NK-92 treated with Interleukin-12 subunit alpha and Interleukin-12 subunit beta, amount 100 ng/mL, for 24 hours (cell line): Measurements from ENCODE around the gene FBN1.

Source experiments
- DNase-seq: peaks from one replicate; lab custom pipeline; 2025; lab: John Stamatoyannopoulos, UW

FBN1 gene

DNA sequence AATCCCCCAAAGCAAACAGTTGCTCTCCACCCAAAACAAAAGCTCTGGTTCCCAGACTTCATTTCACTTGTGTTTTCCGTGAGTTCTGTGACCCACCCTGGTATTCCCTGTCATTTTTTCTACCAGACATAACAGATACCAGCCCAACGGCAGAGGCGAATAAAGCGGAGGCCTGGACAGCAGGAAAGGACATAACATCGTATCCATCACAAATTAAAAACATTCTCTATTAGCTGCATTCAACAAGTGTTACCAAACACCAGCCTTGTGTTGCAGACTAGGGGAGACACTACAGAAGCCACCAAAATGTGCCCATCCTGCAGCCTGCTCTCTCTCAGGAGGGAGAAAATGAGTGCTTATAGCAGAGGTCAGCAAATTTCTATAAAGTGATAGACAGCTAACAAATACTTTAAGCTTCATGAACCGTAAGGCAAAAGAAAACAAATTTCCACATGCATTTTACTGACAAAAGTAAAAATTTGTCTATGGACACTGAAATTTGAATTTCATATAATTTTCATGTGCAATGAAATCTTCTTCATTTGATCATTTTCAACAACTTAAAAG is 7.1 kb upstream of the FBN1 start:
- DNase-seq = no peak

GRCh38 chr15:48650931-48651330 is 5.4 kb upstream of the FBN1 start:
- no peak for DNase-seq

GRCh38 chr15:48647962-48648361 is 2.5 kb upstream of the FBN1 start:
- DNase-seq = no peak

DNA sequence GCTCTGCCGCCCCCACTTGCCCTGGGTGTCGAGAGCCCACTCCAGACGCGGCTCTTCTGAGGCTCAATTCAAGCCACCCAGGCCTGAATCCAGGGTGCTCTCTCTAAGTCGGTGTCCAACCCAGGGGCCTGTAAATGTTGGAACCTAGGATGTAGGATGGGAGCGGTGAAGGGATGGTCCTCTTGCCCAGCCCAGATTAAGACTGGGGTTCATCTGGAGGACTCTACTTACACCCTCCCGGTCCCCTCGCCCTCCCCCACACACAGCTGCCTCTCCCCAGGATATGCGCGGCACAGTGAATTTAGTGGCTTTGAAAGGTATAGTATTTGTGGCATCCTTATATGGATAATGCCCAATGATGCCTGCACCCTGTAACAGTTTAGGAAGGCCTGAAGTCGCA is 822 bp upstream of the FBN1 start:
- DNase-seq = no peak

DNA sequence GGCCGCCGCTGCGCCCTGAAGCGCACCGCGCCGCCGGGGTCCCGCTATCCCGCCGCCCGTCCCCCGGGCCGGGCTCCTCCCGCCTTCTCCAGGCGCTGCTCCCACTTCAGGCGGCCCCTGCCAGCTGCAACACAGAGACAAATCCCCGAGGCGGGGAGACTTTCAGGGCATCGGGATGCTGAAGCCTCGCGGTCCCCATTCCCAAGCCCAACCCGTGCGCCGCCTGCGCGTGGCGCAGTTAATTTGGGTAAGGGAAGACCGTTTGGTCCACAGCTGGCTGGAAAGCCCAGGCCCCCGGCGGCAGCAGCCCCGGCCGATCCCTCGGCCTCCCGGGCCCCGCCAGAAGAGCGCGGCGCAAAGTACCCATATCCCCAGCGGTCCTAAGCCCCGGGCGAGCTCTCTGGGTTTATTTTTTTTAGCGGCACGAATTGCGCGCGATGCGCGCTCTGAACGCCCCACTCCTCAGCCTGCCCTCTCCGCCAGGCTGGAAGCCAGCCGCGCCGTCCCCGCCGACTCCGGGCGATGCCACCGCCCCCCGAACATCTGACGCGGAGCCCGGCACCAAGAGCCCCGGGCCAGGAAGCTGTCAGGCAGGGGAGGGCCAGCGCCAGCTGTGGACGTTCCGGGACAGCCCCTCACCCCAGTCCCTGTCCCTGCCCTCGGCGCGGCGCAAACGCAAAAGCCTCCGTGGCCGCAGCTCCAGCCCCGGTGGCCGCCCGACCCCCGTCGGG is 517 bp downstream of the FBN1 start:
- no peak for DNase-seq

- DNase-seq = no peak
These were observed 1.1 kb downstream of the FBN1 start for GRCh38 chr15:48644467-48644826.

GRCh38 chr15:48643776-48644466 is 1.6 kb downstream of the FBN1 start:
- no peak for DNase-seq

GRCh38 chr15:48643206-48643605 is 2.3 kb downstream of the FBN1 start:
- no peak for DNase-seq

GRCh38 chr15:48642795-48643194 is 2.7 kb downstream of the FBN1 start:
- no peak for DNase-seq

- DNase-seq = no peak
These were observed 4.1 kb downstream of the FBN1 start for GRCh38 chr15:48641416-48641815.

DNA sequence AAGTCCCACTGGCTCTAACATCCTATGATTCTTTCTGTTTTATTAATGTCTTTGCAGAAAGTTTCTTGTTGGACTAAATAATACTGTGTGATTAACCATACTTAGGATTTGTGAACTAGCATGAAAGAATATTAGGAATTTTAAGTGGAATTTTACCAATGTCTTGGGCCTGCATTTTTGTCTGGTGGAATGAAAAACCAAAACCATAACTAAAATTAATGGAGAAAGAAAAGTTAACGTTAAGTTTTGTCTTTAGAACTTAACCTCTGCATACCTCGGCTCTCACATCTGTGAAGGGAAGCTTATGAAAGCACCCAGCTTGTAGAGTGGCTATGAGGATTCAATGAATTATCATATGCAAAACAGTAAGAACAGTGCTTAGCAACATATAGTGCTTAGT is 6.5 kb downstream of the FBN1 start:
- DNase-seq = no peak

DNA sequence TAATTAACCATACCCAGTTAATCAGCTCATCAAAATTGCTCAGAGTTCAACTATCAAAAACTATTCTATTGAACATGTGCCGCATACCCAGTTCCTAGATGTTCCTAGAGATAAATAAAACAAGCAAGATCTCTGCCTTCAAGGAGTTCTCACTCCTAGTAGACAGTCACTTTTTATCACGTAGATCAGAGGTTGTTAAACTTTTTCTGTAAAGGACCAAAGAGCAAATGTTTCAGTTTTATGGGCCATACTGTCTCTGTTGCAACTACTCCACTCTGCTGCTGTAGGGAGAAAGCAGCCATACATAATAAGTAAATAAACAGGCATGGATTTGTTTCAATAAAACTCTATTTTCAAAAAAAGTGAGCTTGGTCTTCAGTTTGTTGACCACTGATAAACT is 7.9 kb downstream of the FBN1 start:
- DNase-seq = no peak

DNA sequence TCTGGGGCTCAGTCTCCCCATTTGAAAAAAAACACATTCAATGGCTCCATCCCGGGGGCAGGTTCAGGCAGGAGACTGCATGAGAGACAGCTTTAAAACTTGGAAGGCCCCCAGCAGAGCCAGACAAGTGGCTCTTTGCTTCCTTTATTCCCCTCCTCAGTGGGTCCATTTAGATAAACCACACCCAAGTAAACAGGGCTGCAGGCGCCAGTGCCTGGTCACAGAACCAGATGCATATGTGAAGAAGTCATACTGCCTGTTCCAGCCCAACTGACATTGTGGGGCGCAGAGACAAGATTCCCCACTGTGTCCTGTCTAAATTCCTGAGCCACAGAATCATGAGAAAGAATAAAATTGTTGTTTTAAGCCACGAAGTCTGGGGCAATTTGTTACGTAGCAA is 9.0 kb downstream of the FBN1 start:
- no peak for DNase-seq

DNA sequence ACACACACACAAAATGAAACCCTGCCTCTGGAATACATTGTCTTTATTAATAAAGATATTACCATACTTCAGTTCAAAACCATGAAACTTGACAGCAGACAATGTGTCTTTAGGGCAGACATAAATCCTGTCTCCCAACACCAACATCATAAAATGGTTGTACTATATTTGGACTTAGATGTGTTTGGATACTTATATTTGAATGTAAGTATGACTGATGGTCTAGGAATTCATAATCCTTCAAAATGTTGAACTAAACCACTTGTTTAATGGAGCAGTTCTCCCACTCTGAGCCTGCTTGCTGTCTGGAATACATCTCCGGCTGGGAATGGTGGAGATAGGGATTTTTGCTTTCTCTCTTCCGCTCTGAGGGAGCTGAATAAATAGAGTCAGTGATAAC is 10.6 kb downstream of the FBN1 start:
- DNase-seq = no peak

GRCh38 chr15:48634096-48634495 is 11.4 kb downstream of the FBN1 start:
- no peak for DNase-seq

- no peak for DNase-seq
These were observed 12.9 kb downstream of the FBN1 start for GRCh38 chr15:48632651-48633050.

DNA sequence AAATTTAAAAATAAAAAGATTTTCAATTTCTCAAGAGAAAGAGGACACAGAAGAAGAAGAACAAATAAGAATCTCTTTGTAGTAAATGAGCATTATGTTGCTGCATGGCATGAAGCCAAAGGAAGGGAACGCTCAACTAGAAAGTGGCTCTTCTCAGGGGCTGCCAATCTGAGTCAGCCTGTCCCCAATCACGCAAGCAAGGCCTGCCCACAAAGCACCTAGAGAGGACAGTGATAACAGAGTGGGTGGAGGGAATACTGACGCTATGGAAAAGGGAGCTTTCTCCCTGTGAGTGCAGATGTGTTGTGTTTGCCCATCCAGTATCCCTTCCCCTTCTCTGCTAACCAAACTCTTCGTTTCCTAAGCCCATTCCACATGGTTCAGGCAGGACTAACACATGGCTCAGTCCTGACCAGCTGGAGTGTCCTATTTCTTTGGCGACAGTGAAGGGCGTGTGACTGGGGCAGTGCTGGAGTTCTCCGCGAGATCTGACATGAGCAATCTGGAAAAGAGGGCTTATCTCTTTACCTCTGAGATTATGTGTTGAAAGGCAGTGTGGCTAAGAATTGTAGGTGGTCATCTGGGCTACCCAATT is 14.2 kb downstream of the FBN1 start:
- DNase-seq = no peak

GRCh38 chr15:48630245-48630644 is 15.3 kb downstream of the FBN1 start:
- DNase-seq = no peak

- no peak for DNase-seq
These were observed 16.7 kb downstream of the FBN1 start for GRCh38 chr15:48628832-48629231.

GRCh38 chr15:48627260-48627940 is 18.1 kb downstream of the FBN1 start:
- no peak for DNase-seq

GRCh38 chr15:48625126-48625525 is 20.4 kb downstream of the FBN1 start:
- no peak for DNase-seq

DNA sequence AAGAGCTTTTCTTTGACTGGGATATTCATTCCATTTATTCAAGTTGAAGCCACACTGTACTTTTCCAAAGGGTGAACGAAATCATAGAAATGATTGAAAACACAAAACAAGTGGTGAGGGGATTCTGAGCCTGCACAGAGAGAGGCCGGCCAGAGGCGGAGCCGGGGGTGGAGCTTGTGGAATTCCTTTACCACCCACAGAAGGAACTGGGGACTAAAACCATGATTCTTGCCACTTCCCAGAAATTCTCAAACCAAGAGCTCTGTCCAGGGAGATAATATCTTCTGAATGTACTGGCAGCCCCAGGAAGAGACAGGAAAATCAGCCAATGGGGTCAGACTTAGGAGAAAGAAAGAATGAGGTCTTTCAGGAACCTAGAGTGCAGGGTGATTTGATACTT is 20.8 kb downstream of the FBN1 start:
- no peak for DNase-seq

- no peak for DNase-seq
These were observed 22.1 kb downstream of the FBN1 start for GRCh38 chr15:48623456-48623855.
